Ishikawa (cell line): ENCODE measurements around the gene FAM174C.
"Not testable (repeated sequence)": the region's sequence is repeated elsewhere in the genome, so short reads cannot be mapped to it uniquely, and the experiment has no call there.

ENCODE experiments used
- NFIC ChIP-seq: IDR thresholded peaks from 2 replicates; pipeline ENCODE4 v1.6.1; 2012
- RAD21 ChIP-seq: IDR thresholded peaks from 2 replicates; pipeline ENCODE4 v1.6.1; 2012; ENCODE audit warnings: low read depth

GRCh38 chr19:1246265-1247087, 28.9 kb upstream of the FAM174C start:
- TF ChIP-seq RAD21 = not testable (repeated sequence)
- TF ChIP-seq NFIC = peak; percentile 17; the same call in 1 of the 2 replicates
